Stimulated activated naive CD4-positive, alpha-beta T cell treated with Interleukin-2 at 50 U/mL for 16 hours (primary cell): ENCODE results near the gene METRN.
"Not testable (repeated sequence)": the region's sequence is repeated elsewhere in the genome, so short reads cannot be mapped to it uniquely, and the experiment has no call there.

Source experiments
- DNase-seq: peaks from one replicate; lab custom pipeline; 2025; lab: John Stamatoyannopoulos, UW

The METRN gene

GRCh38 chr16:735982-736453 is 21.1 kb downstream of the METRN start:
- peak; percentile 60 for DNase-seq

- DNase-seq: no peak
Measured at GRCh38 chr16:736936-737481, 22.1 kb downstream of the METRN start.

- no peak for DNase-seq
Measured at GRCh38 chr16:739560-740458, 24.9 kb downstream of the METRN start.

- no peak for DNase-seq
Measured at GRCh38 chr16:740459-740763, 25.5 kb downstream of the METRN start.

DNA sequence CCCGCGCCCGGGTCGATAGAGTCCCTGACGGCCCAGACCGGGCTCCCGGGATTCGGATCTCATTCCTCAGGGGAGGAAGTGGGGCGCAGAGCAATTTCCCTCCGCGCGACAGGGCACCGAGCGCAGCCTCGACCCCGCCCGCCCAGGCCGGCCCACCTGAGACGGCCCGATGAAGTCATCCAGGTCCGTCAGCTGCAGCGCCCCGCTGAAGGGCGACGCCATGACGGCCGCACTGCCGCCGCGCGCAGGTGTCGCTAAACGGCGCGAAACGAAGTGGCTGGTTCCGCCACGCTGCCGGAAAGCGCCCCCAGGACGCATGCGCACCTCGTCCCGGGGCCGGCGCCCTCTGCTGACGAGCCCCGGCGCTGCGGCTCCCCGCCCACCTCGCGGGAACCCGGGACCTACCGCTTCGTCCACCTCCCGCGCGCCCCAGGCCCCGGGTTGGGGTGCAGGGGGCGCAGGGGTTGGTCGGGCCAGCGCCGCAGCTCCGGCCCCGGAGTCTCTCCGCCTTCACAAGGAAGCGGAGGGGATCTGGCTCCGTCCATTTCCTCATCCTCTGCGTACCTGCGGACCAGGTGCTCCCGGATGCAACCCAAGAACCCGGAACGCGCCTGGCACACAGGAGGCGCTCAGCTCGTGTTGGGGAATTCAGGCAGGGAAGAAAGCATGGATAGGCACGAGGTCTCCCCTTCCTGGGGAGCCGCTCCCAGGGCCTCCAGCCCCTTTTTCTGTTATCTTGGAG is 26.0 kb downstream of the METRN start, which contains the start of gene CIAO3:
Gene CIAO3, minus strand, starts transcription at position 234 of the 742 bp plus-strand sequence. Its CDS starts 12 bp downstream, at position 222.
- DNase-seq: peak; percentile 83

DNA sequence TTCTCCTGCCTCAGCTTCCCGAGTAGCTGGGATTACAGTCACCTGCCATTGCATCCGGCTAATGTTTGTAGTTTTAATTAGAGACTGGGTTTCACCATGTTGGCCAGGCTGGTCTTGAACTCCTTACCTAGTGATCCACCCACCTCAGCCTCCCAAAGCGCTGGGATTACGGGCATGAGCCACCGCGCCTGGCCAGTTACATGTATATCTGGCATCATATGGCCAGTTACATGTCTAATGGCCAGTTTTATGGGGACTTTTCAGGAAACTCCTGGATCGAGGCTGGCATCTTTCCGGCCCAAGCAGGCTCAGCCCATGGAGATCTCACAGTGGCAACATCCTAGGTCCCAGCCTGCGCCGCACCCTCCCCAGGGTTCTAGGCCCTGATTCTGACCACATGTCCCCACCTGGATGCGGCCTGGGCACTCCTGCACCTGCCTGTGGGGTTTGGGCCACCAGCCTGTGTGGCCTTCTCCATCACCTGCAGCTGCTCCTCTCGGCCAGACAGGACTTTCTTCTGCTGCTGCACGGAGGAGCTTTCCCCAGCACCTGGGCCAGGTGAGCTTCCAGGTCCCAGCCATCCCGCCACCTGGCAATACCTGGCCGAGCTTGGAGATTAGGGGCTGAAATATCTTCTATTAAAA is 27.2 kb downstream of the METRN start:
- no peak for DNase-seq

- DNase-seq: not testable (repeated sequence)
Measured at GRCh38 chr16:742894-743293, 28.0 kb downstream of the METRN start.

- DNase-seq: no peak
Measured at GRCh38 chr16:743794-744500, 29.0 kb downstream of the METRN start.

GRCh38 chr16:745739-746138 is 30.8 kb downstream of the METRN start:
- no peak for DNase-seq

DNA sequence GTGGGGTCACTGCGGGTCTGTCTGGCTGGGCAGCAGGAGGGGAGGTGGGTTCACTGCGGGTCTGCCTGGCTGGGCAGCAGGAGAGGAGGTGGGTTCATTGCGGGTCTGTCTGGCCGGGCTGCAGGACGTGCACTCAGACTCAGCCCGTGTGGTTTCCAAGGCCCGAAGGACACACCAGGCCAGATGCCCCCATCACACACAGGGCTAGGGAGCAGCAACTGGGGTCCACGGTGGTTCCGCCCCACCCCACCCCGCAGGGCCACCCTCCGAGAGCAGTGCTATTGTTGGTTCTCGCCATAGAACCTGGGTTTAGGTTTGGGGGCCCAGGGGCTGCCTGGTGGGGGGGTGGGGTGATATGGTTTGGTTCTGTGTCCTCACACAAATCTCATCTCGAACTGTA is 31.7 kb downstream of the METRN start:
- no peak for DNase-seq

DNA sequence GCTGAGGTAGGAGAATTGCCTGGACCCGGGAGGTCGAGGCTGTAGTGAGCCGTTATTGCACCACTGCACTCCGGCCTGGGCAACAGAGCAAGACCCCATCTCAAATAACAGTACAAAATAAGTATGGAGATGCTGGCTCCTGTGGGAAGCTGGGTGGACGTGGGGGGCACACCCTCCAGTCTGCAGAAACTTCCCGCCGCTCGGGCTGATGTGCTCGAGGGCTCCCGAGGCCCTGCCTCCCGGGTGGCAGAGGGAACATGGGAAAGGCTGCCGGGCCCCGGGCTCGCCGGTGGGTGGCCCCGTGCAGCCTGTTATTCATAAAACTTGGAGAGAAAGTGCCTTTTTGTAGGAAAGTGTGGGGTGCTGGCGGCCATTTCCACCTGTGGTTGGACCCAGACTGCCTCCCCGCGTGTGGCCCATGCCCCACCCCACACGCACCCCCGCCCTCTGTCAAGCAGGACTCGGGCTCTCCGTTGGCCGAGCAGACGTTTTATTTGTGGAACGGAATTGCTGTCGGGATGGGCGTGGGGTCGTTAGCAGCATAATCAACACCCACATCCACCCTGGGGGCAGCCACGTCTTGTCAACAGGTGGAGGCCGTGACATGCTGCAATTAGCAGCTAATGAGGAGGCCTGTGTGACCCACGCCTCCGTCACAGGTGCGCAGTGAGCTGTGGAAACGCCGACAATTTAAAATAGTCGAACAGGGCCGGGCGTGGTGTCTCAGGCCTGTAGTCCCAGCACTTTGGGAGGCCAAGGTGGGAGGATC is 33.2 kb downstream of the METRN start:
- no peak for DNase-seq

DNA sequence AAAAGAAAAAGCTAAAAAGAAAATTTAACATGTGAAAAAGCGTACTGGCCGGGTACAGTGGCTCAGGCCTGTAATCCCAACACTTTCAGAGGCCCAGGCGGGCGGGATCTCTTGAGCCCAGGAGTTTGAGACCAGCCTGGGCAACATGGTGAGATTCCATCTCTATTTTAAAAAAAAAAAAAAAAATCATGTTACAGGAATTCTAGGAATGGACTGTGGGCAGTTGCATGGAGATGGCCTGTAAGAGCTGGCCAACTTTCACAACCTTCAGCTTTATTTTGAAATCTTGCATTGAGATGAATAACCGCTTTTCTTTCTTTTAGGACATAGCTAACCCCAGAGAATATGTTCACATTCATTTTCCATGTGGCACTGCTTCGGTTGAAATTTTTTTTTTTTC is 34.1 kb downstream of the METRN start:
- no peak for DNase-seq

GRCh38 chr16:750485-750884 is 35.6 kb downstream of the METRN start:
- no peak for DNase-seq

DNA sequence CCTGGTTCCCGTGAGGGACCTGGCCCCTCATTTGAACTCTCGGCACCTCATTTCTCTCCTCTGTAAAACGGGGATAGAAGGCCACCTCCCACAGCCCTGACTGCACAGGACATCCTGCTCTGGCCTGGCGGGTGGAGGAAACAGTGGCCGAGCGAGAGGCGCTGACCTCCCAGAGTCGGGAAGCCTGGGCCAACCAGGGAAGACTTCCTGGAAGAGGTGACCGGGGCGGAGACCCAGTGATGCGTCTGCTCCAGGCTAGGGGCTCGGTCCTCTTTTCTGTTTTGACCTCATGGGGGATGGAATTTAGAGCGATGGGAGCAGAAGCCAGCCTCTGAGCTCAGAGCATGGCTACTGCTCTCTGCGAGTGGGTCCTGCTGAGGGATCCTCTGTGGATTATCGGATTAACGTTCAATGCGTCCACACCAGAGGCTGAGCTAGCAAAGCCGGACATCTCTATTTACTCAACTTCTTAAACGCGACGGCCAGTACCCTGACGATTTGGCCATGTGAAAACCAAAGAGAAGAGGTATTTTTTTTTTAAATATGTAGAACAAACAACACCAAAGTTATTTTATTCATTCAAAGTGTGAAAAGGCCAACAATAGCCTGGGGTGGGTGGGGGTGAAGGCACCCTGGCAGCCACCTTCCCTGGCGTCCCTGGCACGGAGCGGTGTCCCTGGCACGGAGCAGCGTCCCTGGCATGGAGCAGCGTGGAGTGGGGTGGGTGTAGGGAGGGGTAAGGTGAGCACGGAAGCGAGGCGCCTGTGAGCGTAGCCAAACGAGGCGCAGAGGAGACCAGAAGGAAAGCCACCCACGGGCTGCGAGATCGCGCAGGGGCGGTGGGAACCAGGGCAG is 36.5 kb downstream of the METRN start:
- DNase-seq: no peak

DNA sequence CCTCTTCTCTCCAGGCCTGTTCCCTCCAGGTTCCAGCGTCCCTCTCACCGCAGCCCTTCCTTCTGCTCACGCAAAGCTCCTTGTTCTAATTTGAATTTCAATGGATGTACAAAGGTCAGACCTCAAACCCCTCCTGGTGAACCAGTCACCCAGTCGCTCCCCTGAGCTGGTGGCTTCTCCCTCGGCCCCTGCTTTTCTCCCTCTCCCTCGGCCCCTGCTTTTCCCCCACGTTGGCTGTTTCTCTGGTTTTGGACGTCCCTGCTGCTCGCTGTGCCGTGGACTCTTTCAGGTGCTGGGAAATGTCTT is 37.0 kb downstream of the METRN start:
- no peak for DNase-seq

GRCh38 chr16:754121-754607 is 39.2 kb downstream of the METRN start:
- DNase-seq: not testable (repeated sequence)

- DNase-seq: no peak
Measured at GRCh38 chr16:754656-755055, 39.7 kb downstream of the METRN start.

DNA sequence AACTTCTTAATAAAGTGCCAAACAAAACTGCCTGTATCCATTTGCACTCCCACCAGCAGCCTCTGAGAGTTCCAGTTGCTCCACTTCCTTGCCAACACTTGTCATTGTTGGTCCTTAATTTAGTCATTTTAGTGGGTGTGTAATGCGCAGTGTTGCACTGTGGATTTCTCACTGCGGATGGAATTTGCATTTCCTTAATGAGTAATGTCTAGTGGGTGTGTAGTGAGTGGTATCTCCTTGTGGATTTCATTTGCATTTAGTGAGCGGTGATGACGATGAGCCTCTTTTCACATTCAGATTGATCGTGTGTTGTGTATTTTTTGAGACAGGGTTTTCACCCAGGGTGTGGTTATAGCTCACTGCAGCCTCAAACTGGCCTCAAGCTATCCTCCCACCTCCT is 41.5 kb downstream of the METRN start:
- no peak for DNase-seq

- DNase-seq: no peak
Measured at GRCh38 chr16:759110-759910, 44.4 kb downstream of the METRN start.
